Tibial artery (tissue), 4 donors: ENCODE measurements around the gene OSBPL1A.

Experiments used
- DNase-seq, 2 donors: peaks; one replicate each; pipeline ENCODE4 v3.0.0-alpha.2; 2019
- H3K27ac ChIP-seq, 2 donors: fragments of 200-600 bp; sonication (generic) in 1 of 2; 1 replicate in 1 of 2; 2 replicates in 1 of 2; pipeline ENCODE4 v1.5.1; 2018 to 2019; ENCODE audit warnings: mild to moderate bottlenecking in 1 of 2
- H3K27me3 ChIP-seq, 2 donors: fragments of 200-600 bp; sonication (generic) in 1 of 2; one replicate each; pipeline versions ENCODE4 v1.5.1 to v1.6.0; 2016 to 2019
- H3K36me3 ChIP-seq, 3 donors: fragments of 200-600 bp; sonication (generic) in 2 of 3; one replicate each; pipeline ENCODE4 v1.5.1; 2016 to 2019; ENCODE audit warnings: mild to moderate bottlenecking in 2 of 3
- H3K4me1 ChIP-seq, 4 donors: fragments of 200-600 bp; sonication (generic) in 2 of 4; 1 replicate in 3 of 4; 2 replicates in 1 of 4; pipeline ENCODE4 v1.5.1; 2016 to 2019
- H3K4me3 ChIP-seq, 2 donors: fragments of 200-600 bp; sonication (generic) in 1 of 2; 1 replicate in 1 of 2; 2 replicates in 1 of 2; pipeline ENCODE4 v1.5.1; 2018 to 2019; ENCODE audit warnings: mild to moderate bottlenecking in 2 of 2
- H3K9me3 ChIP-seq, 3 donors: fragments of 200-600 bp; sonication (generic) in 1 of 3; one replicate each; pipeline ENCODE4 v1.5.1; 2016 to 2019
- intact Hi-C: fragments of 100-400 bp; cut with DNase I; formaldehyde crosslinking; loops from one replicate; pipeline ENCODE4 v1.15.0; 2023; ENCODE audit warnings: low total_unique reads
- TF ChIP-seq, protein P1 (sequence below), 2 experiments: fragments of 200-600 bp in 1 of 2; fragments of 450-650 bp in 1 of 2; IDR thresholded peaks; one replicate each; pipeline ENCODE4 v1.5.1; 2017 to 2019; ENCODE audit warnings: antibody characterized with exemption in 2 of 2, mild to moderate bottlenecking in 1 of 2, moderate library complexity in 1 of 2

OSBPL1A gene

DNA sequence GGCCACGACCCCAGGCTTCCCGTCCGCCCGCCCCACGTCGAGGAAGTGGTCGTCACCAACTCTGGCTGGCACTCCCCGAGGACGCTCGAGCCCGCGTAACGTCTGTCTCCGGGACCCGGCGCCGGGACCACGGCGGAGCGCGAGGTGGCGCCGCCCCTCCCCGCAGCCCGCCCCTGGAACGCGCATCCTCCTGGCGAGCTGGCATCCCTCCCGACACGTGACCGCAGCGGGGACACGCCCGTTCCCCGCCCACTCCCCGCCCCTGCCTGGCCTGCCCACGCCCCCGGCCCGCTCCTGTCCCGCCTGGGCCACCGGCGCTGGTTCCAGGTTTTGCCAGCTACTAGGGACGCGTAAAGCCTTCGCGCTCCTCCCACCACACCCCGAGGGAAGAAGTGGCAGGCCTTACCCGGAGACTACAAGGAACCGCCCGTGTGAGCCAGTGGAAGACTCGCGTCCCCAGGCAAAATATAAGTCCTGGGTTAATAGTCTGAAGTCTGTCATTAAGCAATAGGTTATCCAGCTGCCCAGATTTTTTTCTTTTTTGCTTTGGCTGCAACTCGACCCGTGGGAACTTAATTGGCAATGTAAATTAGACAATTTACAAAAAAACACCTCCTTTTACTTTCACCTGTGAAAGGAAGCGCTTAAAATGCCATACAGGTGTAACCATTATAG lies at the start of gene OSBPL1A:
TSS of gene OSBPL1A (minus strand) at position 131 of the 675 bp plus-strand sequence. CDS start 20,291 bp downstream, outside the sequence.
- Histone ChIP-seq H3K36me3 (no peaks in the 10 kb centered on the region), H3K27me3 (no peaks in the 10 kb centered on the region), H3K4me3 (peak within 1 kb of the TSS; percentile 87 to 95), H3K4me1 (peaks cover 0 to 23% (median 6%) of the 10 kb centered on the region in 4 donors), H3K9me3 (no peaks in the 10 kb centered on the region), H3K27ac (peak within 1 kb of the TSS; percentile 86)
- TF ChIP-seq, protein P1, sequence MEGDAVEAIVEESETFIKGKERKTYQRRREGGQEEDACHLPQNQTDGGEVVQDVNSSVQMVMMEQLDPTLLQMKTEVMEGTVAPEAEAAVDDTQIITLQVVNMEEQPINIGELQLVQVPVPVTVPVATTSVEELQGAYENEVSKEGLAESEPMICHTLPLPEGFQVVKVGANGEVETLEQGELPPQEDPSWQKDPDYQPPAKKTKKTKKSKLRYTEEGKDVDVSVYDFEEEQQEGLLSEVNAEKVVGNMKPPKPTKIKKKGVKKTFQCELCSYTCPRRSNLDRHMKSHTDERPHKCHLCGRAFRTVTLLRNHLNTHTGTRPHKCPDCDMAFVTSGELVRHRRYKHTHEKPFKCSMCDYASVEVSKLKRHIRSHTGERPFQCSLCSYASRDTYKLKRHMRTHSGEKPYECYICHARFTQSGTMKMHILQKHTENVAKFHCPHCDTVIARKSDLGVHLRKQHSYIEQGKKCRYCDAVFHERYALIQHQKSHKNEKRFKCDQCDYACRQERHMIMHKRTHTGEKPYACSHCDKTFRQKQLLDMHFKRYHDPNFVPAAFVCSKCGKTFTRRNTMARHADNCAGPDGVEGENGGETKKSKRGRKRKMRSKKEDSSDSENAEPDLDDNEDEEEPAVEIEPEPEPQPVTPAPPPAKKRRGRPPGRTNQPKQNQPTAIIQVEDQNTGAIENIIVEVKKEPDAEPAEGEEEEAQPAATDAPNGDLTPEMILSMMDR (IDR thresholded peaks at IDR 0.05): no peak
- peak; percentile 93 to 97 for DNase-seq
- intact Hi-C loops: loop anchor here (1.0 kb wide), 1 partner anchor 28 kb away; the partner anchor contains the start of gene IMPACT

DNA sequence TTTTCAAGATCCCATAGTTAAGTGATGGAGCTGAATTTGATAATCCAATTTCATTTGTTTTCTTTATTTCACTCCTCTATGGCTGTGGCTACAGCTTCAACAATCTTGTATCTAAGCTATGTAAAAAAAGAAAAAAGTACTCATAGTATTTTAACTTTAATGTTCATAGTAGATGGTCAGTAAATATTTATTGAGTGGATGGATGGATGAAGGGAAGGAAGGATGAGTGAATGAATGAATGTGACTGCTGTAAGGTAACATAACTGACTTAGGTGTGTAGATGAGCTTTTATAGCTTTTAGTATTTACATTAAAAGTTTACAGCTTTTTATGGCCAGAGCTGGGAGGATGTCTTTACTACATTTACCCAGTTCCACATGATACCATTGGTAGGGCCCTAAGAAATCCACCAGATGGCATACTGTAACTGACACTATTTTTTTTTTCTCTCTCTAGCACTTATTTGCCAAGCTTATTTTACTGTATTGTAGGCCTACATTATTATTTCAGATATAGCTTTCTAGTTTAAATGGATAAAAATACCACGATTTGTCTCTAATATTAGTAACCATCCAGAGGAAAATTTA lies 49.4 kb upstream of the OSBPL1A start:
- H3K36me3 ChIP-seq: peaks cover 55 to 77% (median 61%) of the 10 kb centered on the region in 3 donors
- H3K4me1 ChIP-seq: no peaks in the 10 kb centered on the region
- H3K27me3 ChIP-seq: no peaks in the 10 kb centered on the region
- no peak overlapping the region for H3K27ac ChIP-seq
- intact Hi-C loops: no loop called here
- DNase-seq: no peak
- no peak overlapping the region for H3K4me3 ChIP-seq
- H3K9me3 ChIP-seq: no peaks in the 10 kb centered on the region
- TF ChIP-seq, protein P1 (IDR thresholded peaks at IDR 0.05): no peak

DNA sequence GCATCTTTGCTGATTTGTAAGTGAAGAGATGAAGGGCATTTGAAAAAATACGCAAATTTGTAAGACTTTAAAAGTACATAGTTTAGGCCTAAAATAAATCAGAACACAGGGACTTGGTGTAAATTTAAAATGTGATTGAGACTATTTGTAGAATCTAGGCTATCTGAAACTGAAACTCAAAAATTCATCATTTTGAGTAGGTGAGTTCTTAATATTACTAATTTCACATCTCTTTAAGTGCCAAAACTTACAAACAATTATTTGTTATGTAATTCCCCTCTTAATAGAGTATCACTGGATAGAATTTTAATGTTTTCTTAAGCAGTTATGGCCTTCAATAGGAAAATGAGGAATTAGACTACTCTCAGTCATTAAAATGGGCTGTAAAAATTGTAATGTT lies 48.8 kb upstream of the OSBPL1A start:
- Histone ChIP-seq H3K27me3 (no peaks in the 10 kb centered on the region), H3K4me1 (no peaks in the 10 kb centered on the region), H3K4me3 (no peak overlapping the region), H3K36me3 (peaks cover 59 to 77% (median 61%) of the 10 kb centered on the region in 3 donors), H3K27ac (no peak overlapping the region), H3K9me3 (no peaks in the 10 kb centered on the region)
- TF ChIP-seq, protein P1 (IDR thresholded peaks at IDR 0.05): no peak
- intact Hi-C loops: no loop called here
- no peak for DNase-seq

DNA sequence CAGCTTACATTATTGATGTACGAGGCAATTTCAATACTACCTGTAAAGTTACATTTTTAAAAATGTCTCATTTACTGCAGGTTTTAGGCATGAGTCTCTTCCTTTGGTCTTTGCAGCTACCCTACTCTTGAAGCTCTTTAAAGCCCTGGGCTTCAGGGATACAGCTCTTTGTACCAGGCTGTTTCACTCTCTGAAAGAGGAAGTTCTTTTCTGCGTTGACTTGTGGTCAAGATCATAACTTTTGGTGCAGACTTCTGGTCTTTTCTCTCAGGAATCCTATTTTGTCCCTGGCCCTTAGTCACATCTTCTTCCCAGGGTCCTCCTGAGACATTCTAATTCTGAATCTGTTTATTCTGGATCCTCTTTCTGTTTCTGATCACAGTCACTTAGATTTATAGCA lies 46.2 kb upstream of the OSBPL1A start:
- H3K27ac ChIP-seq: no peak overlapping the region
- H3K4me1 ChIP-seq: no peaks in the 10 kb centered on the region
- no peaks in the 10 kb centered on the region for H3K27me3 ChIP-seq
- TF ChIP-seq, protein P1 (IDR thresholded peaks at IDR 0.05): no peak
- H3K36me3 ChIP-seq: peaks cover 49 to 67% (median 60%) of the 10 kb centered on the region in 3 donors
- H3K4me3 ChIP-seq: no peak overlapping the region
- intact Hi-C loops: no loop called here
- H3K9me3 ChIP-seq: no peaks in the 10 kb centered on the region
- no peak for DNase-seq

DNA sequence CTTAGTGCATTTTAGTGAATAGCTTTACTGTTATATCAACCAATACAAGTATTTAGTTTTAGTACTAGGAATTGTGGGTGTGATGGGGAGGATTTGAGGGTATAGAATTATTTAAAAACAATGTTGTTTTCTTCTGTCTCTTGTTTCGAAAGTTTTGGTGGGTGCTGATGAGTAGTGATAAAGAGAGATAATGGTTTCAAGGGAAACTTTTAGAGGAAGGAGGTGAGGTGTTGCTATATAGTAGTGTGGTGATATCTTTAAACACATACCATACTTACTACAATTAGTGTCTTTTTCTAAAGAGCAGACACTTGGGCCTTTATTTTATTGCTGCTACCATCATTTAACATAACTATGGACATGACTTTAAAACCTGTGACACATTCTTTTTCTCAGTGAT lies 39.3 kb upstream of the OSBPL1A start:
- TF ChIP-seq, protein P1 (IDR thresholded peaks at IDR 0.05): no peak
- Histone ChIP-seq H3K4me3 (no peak overlapping the region), H3K27me3 (no peaks in the 10 kb centered on the region), H3K9me3 (no peaks in the 10 kb centered on the region), H3K27ac (no peak overlapping the region), H3K36me3 (peaks cover 19 to 33% (median 26%) of the 10 kb centered on the region in 3 donors), H3K4me1 (no peaks in the 10 kb centered on the region)
- DNase-seq: no peak
- intact Hi-C loops: loop anchor here (10.0 kb wide), 1 partner anchor 62 kb away; no protein-coding TSS in a partner anchor
